ENCODE measurements around the gene CHI3L2. TPM values are rescaled to one million over a fixed set of nuclear protein-coding genes. Genes with fewer than 3 reads are reported as not detected.

The CHI3L2 gene
- total and polyA plus RNA-seq, 2 of the 4 experiments (the other 2 are of a cell fraction), result 0.18 to 0.19 TPM

- Histone ChIP-seq H3K4me1 (ENCODE audit: control insufficient read depth, insufficient read depth, low read length) (peaks cover 2% of the 10 kb centered on the region; the same call in 1 of the 2 replicates), H3K27me3 (ENCODE audit: control insufficient read depth, insufficient read depth, low read length) (peaks cover 4% of the 10 kb centered on the region; the same call in 1 of the 2 replicates), H3K4me2 (ENCODE audit: low read depth, low read length) (no peak overlapping the region), H2BK15ac (ENCODE audit: low read depth, low read length) (no peak overlapping the region), H2BK20ac (ENCODE audit: low read depth, low read length) (no peak overlapping the region), H4K20me1 (ENCODE audit: insufficient read depth, low read length) (no peaks in the 10 kb centered on the region), H3K9me3 (ENCODE audit: control insufficient read depth, insufficient read depth, low read length) (no peaks in the 10 kb centered on the region), H4K8ac (ENCODE audit: low read depth in 2 of 2, low read length in 2 of 2) (no peak overlapping the region), H3K18ac (ENCODE audit: low read depth, low read length) (no peak overlapping the region), H3K27ac (ENCODE audit: insufficient read depth, low read length) (no peak overlapping the region), H3K14ac (replicated peaks; ENCODE audit: low read depth, low read length) (no peak overlapping the region), H3K56ac (ENCODE audit: extremely low read depth, insufficient read depth, low read length) (no peak overlapping the region), H4K91ac (ENCODE audit: insufficient read depth, low read depth, low read length) (no peak overlapping the region), H3K23ac (ENCODE audit: low read depth, low read length) (no peak overlapping the region), H2AK5ac (ENCODE audit: low read depth, low read length) (no peak overlapping the region), H2BK5ac (ENCODE audit: low read depth, low read length, poor library complexity, severe bottlenecking) (no peak overlapping the region), H3K79me1 (ENCODE audit: low read depth in 1 of 2, low read length in 2 of 2) (no peaks in the 10 kb centered on the region), H3K4me3 (ENCODE audit: insufficient read depth, low read depth, low read length) (no peak overlapping the region), H3K4ac (ENCODE audit: low read depth, low read length) (no peak overlapping the region), H3K36me3 (ENCODE audit: control insufficient read depth, insufficient read depth, low read length) (no peaks in the 10 kb centered on the region), H4K5ac (ENCODE audit: low read depth, low read length) (no peak overlapping the region), H3K9me1 (ENCODE audit: insufficient read depth, low read length) (no peaks in the 10 kb centered on the region), H2AFZ (replicated peaks; ENCODE audit: low read length, poor library complexity) (no peak overlapping the region), H2BK120ac (ENCODE audit: low read depth, low read length) (no peak overlapping the region), H2AK9ac (replicated peaks; ENCODE audit: low read depth, low read length, poor library complexity) (no peak overlapping the region), H3K9ac (ENCODE audit: low read depth, low read length) (no peak overlapping the region)
- no peak for DNase-seq
- WGBS, 2 experiments (ENCODE audit: extremely low coverage in 2 of 2, insufficient read length in 1 of 2), result no CpG with 5 or more reads among the region's 1 CpG
- CTCF ChIA-PET, result no interaction called here
- POLR2A ChIA-PET (ENCODE audit: unreplicated experiment), result no interaction called here
- no peak for ATAC-seq (ENCODE audit: low read depth)
- intact Hi-C loops (cut with micrococcal nuclease) (no loop called here), in situ Hi-C loops (cut with MboI; ENCODE audit: low sequenced_read_pairs) (no loop called here), dilution Hi-C loops (cut with HindIII; ENCODE audit: low sequenced_read_pairs, unreplicated experiment) (no loop called here)
- no peak for TF ChIP-seq CTCF (conservative IDR thresholded peaks at IDR 0.05; ENCODE audit: low read depth, low read length)
- no peak for TF ChIP-seq MXI1 (IDR thresholded peaks at IDR 0.05; ENCODE audit: borderline replicate concordance, low read depth, low read length)
- no peak for TF ChIP-seq ELK1 (IDR thresholded peaks at IDR 0.05; ENCODE audit: borderline replicate concordance, low read depth, low read length)
- TF ChIP-seq CEBPB (IDR thresholded peaks at IDR 0.05; ENCODE audit: low read depth, low read length), result no peak
- TF ChIP-seq USF2 (IDR thresholded peaks at IDR 0.05; ENCODE audit: low read depth, low read length), result no peak
- TF ChIP-seq MAZ (IDR thresholded peaks at IDR 0.05; ENCODE audit: borderline replicate concordance, low read depth, low read length), result no peak
- no peak for TF ChIP-seq RCOR1 (IDR thresholded peaks at IDR 0.05; ENCODE audit: insufficient replicate concordance, low read length)
- BruUV-seq (replicated peaks), result no TSS peak
These were observed 8.9 kb downstream of the CHI3L2 start for GRCh38 chr1:111236379-111236778.
